Hippocampal formation (tissue), 2 donors: ENCODE data around the gene MAGEH1.

Source experiments
- DNase-seq, 2 donors: peaks; one replicate each; lab custom pipeline; 2025; lab: John Stamatoyannopoulos, UW

The MAGEH1 gene

DNA sequence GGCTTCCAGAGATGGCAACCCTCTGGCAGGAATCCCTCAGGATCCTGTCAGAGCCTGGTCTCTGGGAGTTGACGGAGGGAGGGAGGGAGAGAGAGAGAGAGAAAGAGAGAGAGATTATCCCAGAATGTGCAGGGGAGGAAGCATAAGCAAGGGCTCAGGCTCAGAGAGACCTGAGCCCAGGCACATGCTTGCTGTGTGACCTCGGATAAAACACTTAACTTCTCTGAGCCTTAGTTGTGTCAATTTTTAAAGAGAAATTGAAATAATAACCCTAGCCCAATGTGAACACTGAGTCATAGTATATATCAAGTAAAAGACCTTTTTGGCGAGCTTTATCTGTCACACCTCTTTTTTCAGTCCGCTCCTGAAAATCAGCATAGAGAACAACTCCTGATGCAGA is 38.2 kb downstream of the MAGEH1 start:
- DNase-seq = no peak

- DNase-seq = no peak
These were observed 39.0 kb downstream of the MAGEH1 start for GRCh38 chrX:55490974-55491373.
